GM08714 (cell line): Measurements from ENCODE around the gene TEPSIN.

Source experiments
- H3K4me3 ChIP-seq: fragments of 200-500 bp; sonication (Bioruptor generic); 2 replicates; pipeline ENCODE4 v1.5.1; 2014; ENCODE audit warnings: mild to moderate bottlenecking, low read length, inconsistent platforms
- ZNF274 ChIP-seq: IDR thresholded peaks from 2 replicates; pipeline ENCODE4 v1.6.1; 2012; ENCODE audit warnings: mild to moderate bottlenecking, low read depth, low read length

The TEPSIN gene

GRCh38 chr17:81193470-81194224 is 45.2 kb downstream of the TEPSIN start:
- no peak overlapping the region for H3K4me3 ChIP-seq
- no peak for TF ChIP-seq ZNF274

- no peak overlapping the region for H3K4me3 ChIP-seq
- TF ChIP-seq ZNF274, result no peak
Measured at GRCh38 chr17:81193051-81193410, 45.8 kb downstream of the TEPSIN start.

GRCh38 chr17:81192386-81193050 is 46.3 kb downstream of the TEPSIN start:
- H3K4me3 ChIP-seq, result no peak overlapping the region
- no peak for TF ChIP-seq ZNF274

GRCh38 chr17:81191646-81192045 is 47.2 kb downstream of the TEPSIN start:
- TF ChIP-seq ZNF274, result no peak

GRCh38 chr17:81191116-81191515 is 47.7 kb downstream of the TEPSIN start:
- TF ChIP-seq ZNF274, result no peak
- H3K4me3 ChIP-seq, result no peak overlapping the region

More at GRCh38 chr17:81191646-81192045, 47.2 kb downstream of the TEPSIN start:
- H3K4me3 ChIP-seq, result no peak overlapping the region

- no peak overlapping the region for H3K4me3 ChIP-seq
- no peak for TF ChIP-seq ZNF274
Measured at GRCh38 chr17:81190591-81190990, 48.3 kb downstream of the TEPSIN start.

GRCh38 chr17:81189670-81190530 is 49.0 kb downstream of the TEPSIN start:
- H3K4me3 ChIP-seq, result no peak overlapping the region
- TF ChIP-seq ZNF274, result no peak

- TF ChIP-seq ZNF274, result no peak
- H3K4me3 ChIP-seq, result no peak overlapping the region
Measured at GRCh38 chr17:81189016-81189415, 49.8 kb downstream of the TEPSIN start.

GRCh38 chr17:81188491-81188840 is 50.4 kb downstream of the TEPSIN start:
- no peak for TF ChIP-seq ZNF274
- no peak overlapping the region for H3K4me3 ChIP-seq

- TF ChIP-seq ZNF274, result no peak
- H3K4me3 ChIP-seq, result no peak overlapping the region
Measured at GRCh38 chr17:81187586-81188490, 51.0 kb downstream of the TEPSIN start.

GRCh38 chr17:81187120-81187519 is 51.7 kb downstream of the TEPSIN start:
- no peak for TF ChIP-seq ZNF274

GRCh38 chr17:81186203-81186602 is 52.7 kb downstream of the TEPSIN start:
- H3K4me3 ChIP-seq, result no peak overlapping the region
- no peak for TF ChIP-seq ZNF274

More at GRCh38 chr17:81187120-81187519, 51.7 kb downstream of the TEPSIN start:
- H3K4me3 ChIP-seq, result no peak overlapping the region

- H3K4me3 ChIP-seq, result no peak overlapping the region
- TF ChIP-seq ZNF274, result no peak
Measured at GRCh38 chr17:81184555-81184954, 54.3 kb downstream of the TEPSIN start.

GRCh38 chr17:81183807-81184206 is 55.0 kb downstream of the TEPSIN start:
- TF ChIP-seq ZNF274, result no peak
- no peak overlapping the region for H3K4me3 ChIP-seq

- TF ChIP-seq ZNF274, result no peak
- no peak overlapping the region for H3K4me3 ChIP-seq
Measured at GRCh38 chr17:81183316-81183715, 55.5 kb downstream of the TEPSIN start.
